HEK293T (cell line): ENCODE data around the gene SDHB.

Source experiments
- PKNOX1 ChIP-seq: fragments of 450-650 bp; IDR thresholded peaks from 2 replicates; pipeline ENCODE4 v1.6.1; 2016
- SUZ12 ChIP-seq: fragments of 450-650 bp; IDR thresholded peaks from 2 replicates; pipeline ENCODE4 v1.6.1; 2016; ENCODE audit warnings: mild to moderate bottlenecking
- ZNF384 ChIP-seq: fragments of 450-650 bp; IDR thresholded peaks from 2 replicates; pipeline ENCODE4 v1.6.1; 2016

GRCh38 chr1:17045634-17046333, 8.0 kb downstream of the SDHB start:
- TF ChIP-seq SUZ12 (no peak), PKNOX1 (no peak), ZNF384 (no peak)
